ENCODE data around the gene XG.
"Not testable (repeated sequence)": the region's sequence is repeated elsewhere in the genome, so short reads cannot be mapped to it uniquely, and the experiment has no call there.

The XG gene

GRCh38 chrX:2735270-2735669 is 16.6 kb upstream of the XG start:
- no peak for DNase-seq

- no peak for DNase-seq
Observed at GRCh38 chrX:2740672-2741071, 11.2 kb upstream of the XG start.

- no peak for DNase-seq
Observed at GRCh38 chrX:2741386-2741785, 10.5 kb upstream of the XG start.

GRCh38 chrX:2746250-2746649 is 5.6 kb upstream of the XG start:
- DNase-seq: not testable (repeated sequence)

GRCh38 chrX:2748171-2748814 is 3.5 kb upstream of the XG start:
- DNase-seq: no peak

- no peak for DNase-seq
Observed at GRCh38 chrX:2748815-2749188, 3.0 kb upstream of the XG start.

GRCh38 chrX:2751291-2751690 is 549 bp upstream of the XG start:
- DNase-seq: no peak

GRCh38 chrX:2752441-2752840 is 601 bp downstream of the XG start:
- DNase-seq: not testable (repeated sequence)

- not testable (repeated sequence) for DNase-seq
Observed at GRCh38 chrX:2755163-2755715, 3.4 kb downstream of the XG start.

GRCh38 chrX:2756548-2756947 is 4.7 kb downstream of the XG start:
- no peak for DNase-seq

- no peak for DNase-seq
Observed at GRCh38 chrX:2761246-2761645, 9.4 kb downstream of the XG start.

- DNase-seq: not testable (repeated sequence)
Observed at GRCh38 chrX:2762671-2763070, 10.8 kb downstream of the XG start.

GRCh38 chrX:2764766-2765548 is 13.1 kb downstream of the XG start:
- not testable (repeated sequence) for DNase-seq

GRCh38 chrX:2765549-2765830 is 13.7 kb downstream of the XG start:
- no peak for DNase-seq

- DNase-seq: no peak
Observed at GRCh38 chrX:2766906-2767305, 15.1 kb downstream of the XG start.

- peak; percentile 27 for DNase-seq
Observed at GRCh38 chrX:2767631-2768455, 16.0 kb downstream of the XG start.

- no peak for DNase-seq
Observed at GRCh38 chrX:2769615-2770014, 17.8 kb downstream of the XG start.

- DNase-seq: not testable (repeated sequence)
Observed at GRCh38 chrX:2773166-2774055, 21.6 kb downstream of the XG start.

GRCh38 chrX:2774057-2774456 is 22.2 kb downstream of the XG start:
- no peak for DNase-seq

- no peak for DNase-seq
Observed at GRCh38 chrX:2774776-2775175, 22.9 kb downstream of the XG start.

GRCh38 chrX:2780472-2781225 is 28.8 kb downstream of the XG start:
- DNase-seq: not testable (repeated sequence)

GRCh38 chrX:2781226-2781571 is 29.4 kb downstream of the XG start:
- no peak for DNase-seq

Data from femur (tissue), 1 donor.